ENCODE measurements around the gene PRR33. TPM values are rescaled to one million over a fixed set of nuclear protein-coding genes. Genes with fewer than 3 reads are reported as not detected.

PRR33 gene
- total RNA-seq, 2 donors from 2014 or later: 0.17 TPM; not detected in 1

GRCh38 chr11:1906611-1907423, 15.1 kb upstream of the PRR33 start:
- DNase-seq (ENCODE audit: low spot score): no peak
- intact Hi-C loops (cut with DNase I): no loop called here
- Histone ChIP-seq H3K36me3 (no peaks in the 10 kb centered on the region), H3K9me3 (no peaks in the 10 kb centered on the region), H3K27ac (no peak overlapping the region), H3K4me1 (replicated peaks) (no peaks in the 10 kb centered on the region), H3K27me3 (replicated peaks; ENCODE audit: insufficient read depth) (no peaks in the 10 kb centered on the region), H3K4me3 (no peak overlapping the region)
- TF ChIP-seq CTCF (IDR thresholded peaks at IDR 0.05): no peak
- no peak for TF ChIP-seq POLR2A (IDR thresholded peaks at IDR 0.05)
- TF ChIP-seq POLR2AphosphoS5 (IDR thresholded peaks at IDR 0.05): no peak
- 60% methylated on average over 14 of the region's 14 CpGs for WGBS

- WGBS: 34% methylated on average over 5 of the region's 5 CpGs
- Histone ChIP-seq H3K27ac (no peak overlapping the region), H3K4me3 (no peak overlapping the region), H3K9me3 (no peaks in the 10 kb centered on the region), H3K36me3 (no peaks in the 10 kb centered on the region), H3K27me3 (replicated peaks; ENCODE audit: insufficient read depth) (no peaks in the 10 kb centered on the region), H3K4me1 (replicated peaks) (no peaks in the 10 kb centered on the region)
- no peak for TF ChIP-seq POLR2A (IDR thresholded peaks at IDR 0.05)
- no peak for TF ChIP-seq POLR2AphosphoS5 (IDR thresholded peaks at IDR 0.05)
- TF ChIP-seq CTCF (IDR thresholded peaks at IDR 0.05): no peak
- intact Hi-C loops (cut with DNase I): no loop called here
- DNase-seq (ENCODE audit: low spot score): no peak
Observed at GRCh38 chr11:1906181-1906580, 14.5 kb upstream of the PRR33 start.

- DNase-seq (ENCODE audit: low spot score): no peak
- Histone ChIP-seq H3K27ac (no peak overlapping the region), H3K36me3 (no peaks in the 10 kb centered on the region), H3K4me3 (no peak overlapping the region), H3K4me1 (replicated peaks) (no peaks in the 10 kb centered on the region), H3K9me3 (no peaks in the 10 kb centered on the region), H3K27me3 (replicated peaks; ENCODE audit: insufficient read depth) (no peaks in the 10 kb centered on the region)
- no peak for TF ChIP-seq POLR2AphosphoS5 (IDR thresholded peaks at IDR 0.05)
- intact Hi-C loops (cut with DNase I): no loop called here
- WGBS: 74% methylated on average over 5 of the region's 5 CpGs
Observed at GRCh38 chr11:1899686-1900085, 8.0 kb upstream of the PRR33 start.

- Histone ChIP-seq H3K4me1 (replicated peaks) (no peaks in the 10 kb centered on the region), H3K36me3 (no peaks in the 10 kb centered on the region), H3K9me3 (no peaks in the 10 kb centered on the region), H3K4me3 (no peak overlapping the region), H3K27me3 (replicated peaks; ENCODE audit: insufficient read depth) (no peaks in the 10 kb centered on the region), H3K27ac (no peak overlapping the region)
- WGBS: 95% methylated on average over 4 of the region's 4 CpGs
- intact Hi-C loops (cut with DNase I): no loop called here
- no peak for DNase-seq (ENCODE audit: low spot score)
- no peak for TF ChIP-seq POLR2AphosphoS5 (IDR thresholded peaks at IDR 0.05)
- TF ChIP-seq POLR2A (IDR thresholded peaks at IDR 0.05): no peak
- no peak for TF ChIP-seq CTCF (IDR thresholded peaks at IDR 0.05)
Observed at GRCh38 chr11:1899090-1899489, 7.4 kb upstream of the PRR33 start.

- Histone ChIP-seq H3K4me3 (no peak overlapping the region), H3K27ac (no peak overlapping the region), H3K9me3 (no peaks in the 10 kb centered on the region), H3K4me1 (replicated peaks) (no peaks in the 10 kb centered on the region), H3K27me3 (replicated peaks; ENCODE audit: insufficient read depth) (no peaks in the 10 kb centered on the region), H3K36me3 (no peaks in the 10 kb centered on the region)
- intact Hi-C loops (cut with DNase I): no loop called here
- TF ChIP-seq CTCF (IDR thresholded peaks at IDR 0.05) (no peak), POLR2A (IDR thresholded peaks at IDR 0.05) (no peak), POLR2AphosphoS5 (IDR thresholded peaks at IDR 0.05) (no peak)
- WGBS: 74% methylated on average over 12 of the region's 12 CpGs
- DNase-seq (ENCODE audit: low spot score): no peak
Observed at GRCh38 chr11:1896923-1897322, 5.2 kb upstream of the PRR33 start.

All from prostate gland (tissue), 2 donors.